ENCODE data around the gene C2CD4D.

The C2CD4D gene

GRCh38 chr1:151814426-151814825 lies 25.2 kb downstream of the C2CD4D start:
- ATAC-seq = no peak

GRCh38 chr1:151813271-151813977 lies 26.2 kb downstream of the C2CD4D start:
- ATAC-seq = no peak
- DNase-seq = no peak

More at GRCh38 chr1:151814426-151814825, 25.2 kb downstream of the C2CD4D start:
- DNase-seq = no peak

DNA sequence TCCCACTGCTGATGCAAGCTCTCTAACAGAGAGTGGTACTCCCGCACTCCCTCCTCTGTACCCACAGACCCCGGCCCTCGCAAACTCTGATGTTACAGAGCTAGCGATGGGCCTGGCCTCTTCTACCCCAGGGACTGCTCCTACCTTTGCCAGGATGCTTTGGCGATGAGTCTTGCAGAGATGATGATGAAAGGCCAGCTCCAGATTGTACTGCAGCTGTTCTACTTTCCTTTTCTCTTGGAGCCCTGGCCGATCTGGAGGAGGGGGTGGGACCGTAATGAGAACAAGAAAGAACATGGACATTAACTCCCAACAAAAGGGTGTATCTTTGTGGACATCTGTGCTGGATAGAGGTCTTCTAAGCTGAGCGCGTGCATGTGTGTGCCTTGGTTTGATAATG lies 28.4 kb downstream of the C2CD4D start:
- DNase-seq (no peak), ATAC-seq (no peak)

- DNase-seq (no peak), ATAC-seq (no peak)
Measured at GRCh38 chr1:151809985-151810556, 29.5 kb downstream of the C2CD4D start.

DNA sequence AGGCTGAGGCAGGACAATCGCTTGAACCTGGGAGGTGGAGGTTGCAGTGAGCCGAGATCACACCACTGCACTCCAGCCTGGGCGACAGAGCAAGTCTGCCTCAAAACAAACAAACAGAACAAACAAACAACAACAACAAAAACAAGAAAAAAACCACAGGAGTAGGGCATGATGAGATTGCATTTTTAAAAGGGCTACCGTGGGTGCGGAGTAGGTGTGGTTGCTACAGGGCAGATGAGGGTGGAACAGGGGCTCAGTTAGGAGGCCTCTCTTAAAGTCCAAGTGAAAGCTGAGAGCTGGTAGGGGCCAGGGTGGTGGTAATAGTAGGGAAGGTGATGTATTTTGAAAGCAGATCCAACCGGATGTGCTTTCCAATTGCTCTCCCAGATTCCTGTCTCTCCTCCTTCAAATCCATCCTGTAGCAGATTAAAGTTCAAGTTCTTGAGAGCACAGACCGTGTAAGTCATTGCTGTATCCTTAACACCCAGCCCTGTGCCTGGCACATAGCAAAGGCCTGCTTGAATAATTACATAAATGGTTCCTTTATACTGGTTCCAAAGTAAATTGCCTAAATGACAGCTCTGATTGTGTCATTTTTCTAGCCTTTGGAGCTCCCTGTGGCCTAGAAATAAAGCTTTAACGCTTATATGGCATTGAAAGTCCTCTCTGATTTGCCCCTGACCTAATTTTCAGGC lies 30.2 kb downstream of the C2CD4D start:
- DNase-seq (no peak), ATAC-seq (no peak)

DNA sequence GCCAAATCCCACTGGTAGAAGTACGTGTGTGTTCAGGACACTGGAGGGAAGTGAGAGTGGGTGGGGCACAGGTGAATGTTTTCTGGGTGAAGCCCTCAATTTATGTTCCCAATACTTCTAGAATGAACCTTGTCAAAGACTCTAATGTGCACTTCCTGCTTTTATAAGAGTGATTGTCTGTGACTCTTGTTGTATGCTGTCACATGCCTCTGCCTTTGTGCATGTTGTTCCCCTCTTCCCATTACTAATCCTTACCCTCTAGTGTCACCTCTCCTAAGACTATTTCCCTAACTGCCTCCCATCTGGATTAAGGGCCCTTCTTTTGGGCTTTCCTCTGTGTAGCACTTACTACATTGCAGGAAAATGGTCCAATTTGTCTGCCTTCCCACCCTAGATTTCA lies 31.9 kb downstream of the C2CD4D start:
- no peak for DNase-seq
- ATAC-seq = no peak

GRCh38 chr1:151807131-151807530 lies 32.5 kb downstream of the C2CD4D start:
- ATAC-seq (no peak), DNase-seq (no peak)

- no peak for DNase-seq
- ATAC-seq = no peak
Measured at GRCh38 chr1:151806170-151806569, 33.5 kb downstream of the C2CD4D start.

DNA sequence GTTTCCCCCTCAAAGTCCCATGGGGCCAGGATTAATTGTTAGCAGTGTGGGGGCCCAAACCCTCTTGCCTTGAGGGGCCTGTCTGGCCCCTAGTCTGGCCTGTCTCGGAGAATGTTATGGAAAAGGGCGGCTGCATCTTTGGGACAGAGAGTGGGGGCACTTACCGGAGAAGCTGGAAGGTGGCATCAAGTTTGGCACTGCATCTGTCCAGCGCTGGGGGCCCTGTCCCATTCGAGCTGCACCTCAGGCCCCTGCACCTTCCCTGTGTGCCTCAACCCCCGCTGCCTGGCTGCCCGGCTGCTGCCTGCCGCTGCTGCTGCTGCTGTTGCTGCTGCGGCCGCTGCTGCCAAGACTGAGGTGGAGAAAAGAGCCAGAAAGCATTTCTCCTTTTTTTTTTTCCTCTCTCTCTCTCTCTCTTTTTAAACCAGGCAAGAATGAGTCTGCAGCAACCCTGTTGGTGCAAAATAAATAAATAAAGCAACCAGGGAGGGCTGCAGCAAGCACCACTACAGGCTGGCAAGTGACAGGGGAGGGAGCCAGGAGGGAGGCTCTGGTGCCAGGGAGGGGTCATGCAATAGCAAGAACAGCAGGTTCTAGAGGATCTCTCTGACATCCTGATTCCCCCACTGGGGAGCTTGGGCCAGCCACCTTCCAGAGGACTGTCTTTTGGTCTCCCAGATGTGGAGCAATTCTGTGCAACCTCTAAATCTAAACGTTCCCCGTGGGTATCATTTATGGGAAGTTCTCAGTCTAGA lies 34.4 kb downstream of the C2CD4D start, which contains the start of gene LINGO4:
LINGO4 (minus strand) TSS at position 354 of the 755 bp plus-strand sequence. CDS start 2,715 bp downstream, outside the sequence.
- ATAC-seq = no peak
- DNase-seq = no peak

DNA sequence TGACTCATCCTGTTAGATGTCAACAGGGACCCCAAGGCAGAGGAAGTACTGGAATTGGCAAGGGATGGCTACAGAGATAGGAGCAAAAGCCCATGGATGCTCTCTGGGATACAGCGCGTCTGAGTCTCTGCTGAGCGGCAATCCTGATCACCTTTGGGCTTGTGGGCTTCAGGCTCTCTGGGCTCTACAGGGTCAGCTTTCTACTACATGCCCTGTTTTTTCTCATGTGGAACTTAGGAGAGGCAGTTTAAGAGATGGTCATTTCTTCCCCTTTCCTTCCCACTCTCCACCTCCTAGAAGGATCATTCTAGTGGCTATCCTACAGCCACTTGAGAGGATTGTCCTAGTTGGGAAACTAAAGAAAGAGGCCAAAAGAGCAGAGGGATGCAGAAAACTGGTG lies 35.7 kb downstream of the C2CD4D start:
- ATAC-seq = no peak

GRCh38 chr1:151803164-151803563 lies 36.5 kb downstream of the C2CD4D start:
- DNase-seq = no peak
- no peak for ATAC-seq

More for the DNA sequence above, 35.7 kb downstream of the C2CD4D start:
- no peak for DNase-seq

DNA sequence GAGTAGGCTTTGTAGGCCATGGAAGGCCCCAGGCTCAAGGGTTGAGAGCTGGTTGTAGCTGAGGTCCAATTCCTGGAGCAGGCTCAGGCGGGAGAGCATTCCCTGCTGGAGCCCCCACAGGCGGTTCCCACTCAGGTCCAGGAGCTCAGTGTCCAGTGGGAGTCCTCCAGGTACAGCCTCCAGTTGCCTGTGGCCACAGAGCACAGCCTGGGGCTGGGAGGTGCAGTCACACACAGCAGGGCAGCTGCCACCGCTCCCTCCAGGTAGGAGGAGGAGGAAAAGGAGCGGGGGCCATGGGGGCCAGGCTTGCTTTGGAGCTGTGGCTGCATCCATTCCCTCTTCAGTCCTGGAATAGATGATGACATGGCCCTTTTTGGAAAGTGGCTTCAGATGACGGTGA lies 37.2 kb downstream of the C2CD4D start:
- ATAC-seq (no peak), DNase-seq (no peak)

GRCh38 chr1:151801846-151802245 lies 37.8 kb downstream of the C2CD4D start:
- ATAC-seq (no peak), DNase-seq (no peak)

- no peak for DNase-seq
Measured at GRCh38 chr1:151801310-151801820, 38.3 kb downstream of the C2CD4D start.

DNA sequence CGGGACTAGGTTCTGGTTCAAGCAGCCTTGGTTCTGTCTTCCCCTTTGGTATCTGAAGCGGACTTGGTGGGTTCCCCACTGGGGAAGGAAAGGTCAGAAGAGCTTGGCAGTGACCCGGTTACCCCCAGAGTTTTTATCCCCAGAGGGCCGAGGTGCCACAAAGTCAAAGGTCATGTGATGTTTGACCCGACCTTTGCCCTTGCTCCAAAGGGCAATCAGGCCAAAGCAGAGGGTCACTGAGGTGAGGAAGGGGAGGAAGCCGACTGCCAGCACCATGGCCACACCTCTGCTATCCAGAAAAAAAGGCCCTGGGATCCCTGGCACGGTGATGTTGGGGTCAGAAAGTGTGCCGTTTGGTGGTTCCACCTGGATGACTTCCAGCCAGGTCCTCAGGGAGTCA lies 38.8 kb downstream of the C2CD4D start:
- DNase-seq = no peak
- ATAC-seq = no peak

More at GRCh38 chr1:151801310-151801820, 38.3 kb downstream of the C2CD4D start:
- ATAC-seq = no peak

DNA sequence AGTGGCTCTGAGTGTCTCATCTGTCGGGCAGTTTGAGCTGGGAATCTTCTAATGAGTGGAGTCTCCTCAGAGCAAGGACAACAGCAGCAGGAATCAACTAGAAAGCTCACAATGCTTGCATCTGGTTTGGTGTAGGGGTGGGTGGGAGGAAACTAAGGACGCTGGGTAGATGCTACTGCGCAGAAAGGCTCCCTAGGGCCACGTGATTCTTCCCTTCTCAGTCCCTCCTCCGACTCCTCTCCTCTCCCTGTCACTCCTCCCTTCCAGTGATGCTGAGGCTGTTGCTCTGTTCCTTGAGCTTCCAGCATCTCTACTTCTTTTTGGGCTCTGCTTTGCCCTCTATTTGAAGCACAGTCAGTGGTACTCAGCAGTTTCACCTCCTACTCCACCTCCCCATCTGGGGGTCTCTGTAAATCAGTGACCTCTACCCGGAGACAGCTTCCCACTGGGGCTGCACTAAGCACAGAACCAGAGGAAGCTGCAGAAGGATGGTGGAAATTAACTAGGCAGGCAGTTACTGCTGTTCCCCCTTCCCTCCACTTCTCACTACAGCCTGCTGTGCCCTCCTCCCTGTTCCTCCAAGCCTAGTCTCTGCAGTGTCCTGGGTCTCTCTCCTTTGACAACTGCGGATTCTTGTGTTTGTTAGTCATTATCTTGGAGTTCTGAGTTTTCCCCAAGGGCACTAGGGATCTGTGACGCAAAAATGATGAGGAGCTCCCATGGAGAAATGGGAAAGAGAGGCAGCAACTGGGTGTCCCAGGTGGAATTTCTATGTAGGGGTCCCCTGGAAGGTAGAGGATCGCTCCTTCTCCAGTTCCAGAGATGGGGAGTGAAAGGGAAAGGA lies 40.2 kb downstream of the C2CD4D start:
- no peak for DNase-seq
- ATAC-seq = no peak

DNA sequence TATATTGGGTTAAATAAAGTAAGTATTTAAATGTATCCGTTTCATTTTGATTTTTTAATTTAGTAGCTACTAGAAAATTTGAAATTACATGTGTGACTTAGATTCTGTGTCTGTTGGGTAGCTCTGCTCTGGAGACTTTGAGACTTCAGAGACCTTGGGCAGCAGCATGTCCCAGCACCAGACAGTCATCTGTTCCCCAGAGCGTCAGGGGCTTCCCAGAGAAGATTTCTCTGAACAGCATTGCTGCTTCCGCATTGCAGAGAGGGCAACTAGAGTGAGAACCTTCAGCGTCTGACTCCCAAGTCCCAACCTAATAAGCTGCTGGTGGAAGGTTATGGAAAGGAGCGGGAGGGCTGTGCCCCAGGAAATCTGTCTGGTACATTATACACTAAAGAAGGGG lies 41.0 kb downstream of the C2CD4D start:
- no peak for ATAC-seq

DNA sequence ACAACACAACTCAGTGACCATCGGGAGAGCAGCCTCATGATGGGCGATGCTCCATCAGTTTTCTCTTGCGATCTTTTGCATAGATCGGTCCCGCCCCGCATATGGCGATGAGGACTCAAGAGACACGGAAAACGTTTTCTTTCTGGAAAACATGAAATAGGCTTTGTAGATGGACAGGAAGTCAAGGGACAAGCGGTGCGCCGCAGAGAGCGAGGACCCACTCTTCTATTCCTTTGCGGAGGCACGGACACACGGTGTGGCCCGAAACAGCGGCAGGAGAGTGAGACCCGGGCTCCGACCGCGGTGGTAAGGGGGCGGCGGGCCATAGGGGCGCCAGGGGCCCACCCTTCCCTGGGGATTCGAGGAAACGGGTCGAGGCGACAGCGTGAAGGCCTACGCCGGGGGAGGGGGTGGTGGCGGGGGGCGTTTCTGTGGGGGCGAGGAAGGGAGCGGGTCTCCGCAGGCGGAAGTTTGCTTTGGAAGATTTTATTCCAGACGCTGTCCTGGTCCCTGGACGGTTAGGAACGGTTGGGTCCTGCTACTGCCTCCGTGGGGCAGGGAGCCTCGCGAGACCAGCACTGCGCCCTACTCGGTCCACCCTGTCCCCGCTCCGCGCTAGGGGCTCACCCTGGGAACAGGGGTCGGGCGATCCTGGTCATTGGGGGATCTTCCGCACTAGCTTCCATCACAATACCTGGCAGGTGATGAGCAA lies 48.5 kb downstream of the C2CD4D start:
- no peak for ATAC-seq

More for the DNA sequence above, 41.0 kb downstream of the C2CD4D start:
- no peak for DNase-seq

GRCh38 chr1:151790071-151790939 lies 49.3 kb downstream of the C2CD4D start, which contains the start of gene TDRKH:
TDRKH (minus strand) TSS chr1:151790500; CDS start chr1:151783022, 7,478 bp downstream.
- ATAC-seq (peak; percentile 99), DNase-seq (peak; percentile 98)

More for the DNA sequence above, 48.5 kb downstream of the C2CD4D start:
- DNase-seq = peak; percentile 21

All from stimulated activated naive CD8-positive, alpha-beta T cell treated with anti-CD3 and anti-CD28 coated beads, Interleukin-15, Interleukin-2, amounts not matched to agents 100 U/mL and 50 U/mL, for 24 hours (primary cell).